HCT116 (cell line): ENCODE results near the gene GRHPR.

Experiments used
- CEBPB ChIP-seq: IDR thresholded peaks from 2 replicates; pipeline ENCODE4 v1.6.1; 2012; ENCODE audit warnings: low read depth
- EZH2 ChIP-seq: fragments of 200-600 bp; sonication (generic); IDR thresholded peaks from 2 replicates; pipeline ENCODE4 v1.6.1; 2017; ENCODE audit warnings: antibody characterized with exemption, mixed run types
- JUND ChIP-seq: IDR thresholded peaks from 2 replicates; pipeline ENCODE4 v1.6.1; 2012
- POLR2A ChIP-seq: IDR thresholded peaks from 2 replicates; pipeline ENCODE4 v1.7.0; 2011; ENCODE audit warnings: borderline replicate concordance; ENCODE audit not compliant: insufficient read depth, insufficient read length; ENCODE audit errors: extremely low read depth
- POLR2AphosphoS5 ChIP-seq: IDR thresholded peaks from 2 replicates; pipeline ENCODE4 v1.6.1; 2011; ENCODE audit warnings: mild to moderate bottlenecking, low read depth, low read length, moderate library complexity
- TCF7L2 ChIP-seq: IDR thresholded peaks from 2 replicates; pipeline ENCODE4 v1.7.0; 2011; ENCODE audit warnings: borderline replicate concordance, inconsistent platforms; ENCODE audit not compliant: insufficient read depth, insufficient read length; ENCODE audit errors: extremely low read depth
- TF ChIP-seq, protein P1 (sequence below), 3 experiments: fragments of 200-600 bp in 1 of 3; sonication (generic) in 1 of 3; IDR thresholded peaks in 2 of 3; conservative IDR thresholded peaks in 1 of 3; 2 replicates each; pipeline ENCODE4 v1.5.1; 2012 to 2017; ENCODE audit warnings: low read depth in 2 of 3, low read length in 2 of 3, antibody characterized with exemption in 1 of 3, borderline replicate concordance in 1 of 3, control low read depth in 1 of 3, mild to moderate bottlenecking in 1 of 3, mixed read lengths in 1 of 3, mixed run types in 1 of 3, moderate library complexity in 1 of 3; ENCODE audit not compliant: insufficient read depth in 1 of 3
- TF ChIP-seq, protein P2 (sequence below): IDR thresholded peaks from 2 replicates; pipeline ENCODE4 v1.6.1; 2012

GRCh38 chr9:37451628-37452027, 29.1 kb downstream of the GRHPR start:
- TF ChIP-seq, protein P1, sequence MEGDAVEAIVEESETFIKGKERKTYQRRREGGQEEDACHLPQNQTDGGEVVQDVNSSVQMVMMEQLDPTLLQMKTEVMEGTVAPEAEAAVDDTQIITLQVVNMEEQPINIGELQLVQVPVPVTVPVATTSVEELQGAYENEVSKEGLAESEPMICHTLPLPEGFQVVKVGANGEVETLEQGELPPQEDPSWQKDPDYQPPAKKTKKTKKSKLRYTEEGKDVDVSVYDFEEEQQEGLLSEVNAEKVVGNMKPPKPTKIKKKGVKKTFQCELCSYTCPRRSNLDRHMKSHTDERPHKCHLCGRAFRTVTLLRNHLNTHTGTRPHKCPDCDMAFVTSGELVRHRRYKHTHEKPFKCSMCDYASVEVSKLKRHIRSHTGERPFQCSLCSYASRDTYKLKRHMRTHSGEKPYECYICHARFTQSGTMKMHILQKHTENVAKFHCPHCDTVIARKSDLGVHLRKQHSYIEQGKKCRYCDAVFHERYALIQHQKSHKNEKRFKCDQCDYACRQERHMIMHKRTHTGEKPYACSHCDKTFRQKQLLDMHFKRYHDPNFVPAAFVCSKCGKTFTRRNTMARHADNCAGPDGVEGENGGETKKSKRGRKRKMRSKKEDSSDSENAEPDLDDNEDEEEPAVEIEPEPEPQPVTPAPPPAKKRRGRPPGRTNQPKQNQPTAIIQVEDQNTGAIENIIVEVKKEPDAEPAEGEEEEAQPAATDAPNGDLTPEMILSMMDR (IDR thresholded peaks at IDR 0.05 in 2 of 3, conservative IDR thresholded peaks at IDR 0.05 in 1 of 3; ENCODE audit: borderline replicate concordance in 1 of 3, insufficient read depth in 1 of 3, low read depth in 2 of 3, low read length in 2 of 3) = no peak
- TF ChIP-seq CEBPB (no peak), EZH2 (no peak), TCF7L2 (no peak), POLR2A (no peak), POLR2AphosphoS5 (no peak), JUND (no peak)
- TF ChIP-seq, protein P2, sequence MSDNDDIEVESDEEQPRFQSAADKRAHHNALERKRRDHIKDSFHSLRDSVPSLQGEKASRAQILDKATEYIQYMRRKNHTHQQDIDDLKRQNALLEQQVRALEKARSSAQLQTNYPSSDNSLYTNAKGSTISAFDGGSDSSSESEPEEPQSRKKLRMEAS = no peak
